Hepatic stellate cell (primary cell): Measurements from ENCODE around the gene CLK1.

ENCODE experiments used
- DNase-seq: peaks from one replicate; pipeline ENCODE4 v3.0.0; 2011; ENCODE audit warnings: low spot score

The CLK1 gene

GRCh38 chr2:200811333-200812121 lies 52.9 kb downstream of the CLK1 start, which contains the start of gene BZW1:
TSS of gene BZW1 (plus strand) at chr2:200811910. CDS start at chr2:200813218, 1,308 bp downstream.
- DNase-seq, result peak; percentile 95

DNA sequence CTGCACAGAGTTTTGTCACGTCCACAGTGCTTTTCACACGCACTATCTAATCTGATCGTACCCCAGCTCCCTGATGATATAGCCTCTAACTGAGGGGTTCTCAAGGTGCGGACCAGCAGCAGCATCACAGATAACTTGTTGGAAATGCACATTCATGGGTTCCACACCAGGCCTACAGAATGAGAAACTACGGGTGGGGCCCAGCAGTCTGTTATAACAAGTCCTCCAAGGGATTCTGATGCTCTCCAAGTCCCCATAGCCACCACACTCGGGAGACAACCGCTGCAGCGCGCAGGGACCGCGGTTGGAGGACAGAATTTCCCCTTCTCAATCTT lies 53.5 kb downstream of the CLK1 start:
- DNase-seq, result no peak

GRCh38 chr2:200810252-200810997 lies 54.0 kb downstream of the CLK1 start:
- peak; percentile 65 for DNase-seq

- no peak for DNase-seq
Observed at GRCh38 chr2:200809506-200810251, 54.8 kb downstream of the CLK1 start.
